ENCODE measurements around the gene S100A3.

- TF ChIP-seq CTCF (IDR thresholded peaks at IDR 0.05 in 4 of 5, conservative IDR thresholded peaks at IDR 0.05 in 1 of 5) (no peak), POLR2A (IDR thresholded peaks at IDR 0.05) (no peak)
Measured at GRCh38 chr1:153513023-153513422, 36.0 kb downstream of the S100A3 start.
